NOMO-1 treated with DMSO at 0.1 percent for 48 hours (cell line): ENCODE results near the gene TMEM81.

Experiments used
- DNase-seq: peaks from one replicate; lab custom pipeline; 2025; ENCODE audit not compliant: unreplicated experiment; lab: John Stamatoyannopoulos, UW

TMEM81 gene

GRCh38 chr1:205084360-205084759 lies at the start of gene TMEM81:
TMEM81 (minus strand) TSS chr1:205084460; CDS start chr1:205084320, 140 bp downstream.
- DNase-seq, result no peak

GRCh38 chr1:205133287-205133686 lies 49.0 kb upstream of the TMEM81 start:
- DNase-seq, result no peak

GRCh38 chr1:205129447-205130029 lies 45.3 kb upstream of the TMEM81 start:
- DNase-seq, result no peak

- DNase-seq, result no peak
Measured at GRCh38 chr1:205128050-205128449, 43.8 kb upstream of the TMEM81 start.

GRCh38 chr1:205127646-205128045 lies 43.4 kb upstream of the TMEM81 start:
- peak; percentile 59 for DNase-seq

GRCh38 chr1:205124726-205125125 lies 40.5 kb upstream of the TMEM81 start:
- DNase-seq, result peak; percentile 80

GRCh38 chr1:205122489-205122882 lies 38.2 kb upstream of the TMEM81 start:
- no peak for DNase-seq

GRCh38 chr1:205121660-205122488 lies 37.6 kb upstream of the TMEM81 start, which contains the start of gene RBBP5:
RBBP5 (minus strand) TSS chr1:205121978; CDS start chr1:205121873, 105 bp downstream.
- DNase-seq, result peak; percentile 96

GRCh38 chr1:205118752-205119151 lies 34.5 kb upstream of the TMEM81 start:
- no peak for DNase-seq

GRCh38 chr1:205111354-205111753 lies 27.1 kb upstream of the TMEM81 start:
- no peak for DNase-seq

- DNase-seq, result no peak
Measured at GRCh38 chr1:205109711-205110110, 25.5 kb upstream of the TMEM81 start.

- no peak for DNase-seq
Measured at GRCh38 chr1:205109269-205109668, 25.0 kb upstream of the TMEM81 start.

GRCh38 chr1:205108464-205108863 lies 24.2 kb upstream of the TMEM81 start:
- DNase-seq, result no peak

- DNase-seq, result no peak
Measured at GRCh38 chr1:205107327-205107726, 23.1 kb upstream of the TMEM81 start.

GRCh38 chr1:205102404-205102803 lies 18.1 kb upstream of the TMEM81 start:
- no peak for DNase-seq

GRCh38 chr1:205098242-205098641 lies 14.0 kb upstream of the TMEM81 start:
- DNase-seq, result no peak

- DNase-seq, result no peak
Measured at GRCh38 chr1:205095422-205095821, 11.2 kb upstream of the TMEM81 start.

- no peak for DNase-seq
Measured at GRCh38 chr1:205091043-205091740, 6.9 kb upstream of the TMEM81 start.

GRCh38 chr1:205088341-205088740 lies 4.1 kb upstream of the TMEM81 start:
- DNase-seq, result no peak

GRCh38 chr1:205082431-205082830 lies 1.8 kb downstream of the TMEM81 start:
- DNase-seq, result no peak

GRCh38 chr1:205077934-205078311 lies 6.3 kb downstream of the TMEM81 start:
- no peak for DNase-seq
